SW 1271 (cell line): ENCODE results near the gene SH3GL2.

Experiments
- DNase-seq, 2 experiments: peaks; one replicate each; lab custom pipeline; 2025; lab: John Stamatoyannopoulos, UW

Gene SH3GL2

GRCh38 chr9:17611342-17611741, 32.5 kb downstream of the SH3GL2 start:
- no peak for DNase-seq

- DNase-seq = no peak
These were observed 33.1 kb downstream of the SH3GL2 start for GRCh38 chr9:17611917-17612316.

- DNase-seq = no peak
These were observed 34.9 kb downstream of the SH3GL2 start for GRCh38 chr9:17613758-17614157.

GRCh38 chr9:17614250-17614649, 35.4 kb downstream of the SH3GL2 start:
- DNase-seq = no peak

GRCh38 chr9:17614903-17615302, 36.0 kb downstream of the SH3GL2 start:
- no peak for DNase-seq

GRCh38 chr9:17622141-17622540, 43.3 kb downstream of the SH3GL2 start:
- DNase-seq = no peak

- no peak for DNase-seq
These were observed 43.9 kb downstream of the SH3GL2 start for GRCh38 chr9:17622749-17623148.

- DNase-seq = no peak
These were observed 45.1 kb downstream of the SH3GL2 start for GRCh38 chr9:17623965-17624364.

GRCh38 chr9:17624571-17624970, 45.7 kb downstream of the SH3GL2 start:
- no peak for DNase-seq

GRCh38 chr9:17625644-17626388, 47.0 kb downstream of the SH3GL2 start:
- no peak for DNase-seq

- no peak for DNase-seq
These were observed 48.8 kb downstream of the SH3GL2 start for GRCh38 chr9:17627641-17628040.

- no peak for DNase-seq
These were observed 49.8 kb downstream of the SH3GL2 start for GRCh38 chr9:17628624-17629023.

GRCh38 chr9:17630531-17630949, 51.7 kb downstream of the SH3GL2 start:
- no peak for DNase-seq

GRCh38 chr9:17631396-17631795, 52.5 kb downstream of the SH3GL2 start:
- DNase-seq = no peak

- DNase-seq = no peak
These were observed 54.1 kb downstream of the SH3GL2 start for GRCh38 chr9:17632994-17633393.

GRCh38 chr9:17635115-17635890, 56.4 kb downstream of the SH3GL2 start:
- no peak for DNase-seq

- DNase-seq = no peak
These were observed 57.5 kb downstream of the SH3GL2 start for GRCh38 chr9:17636349-17636748.

- no peak for DNase-seq
These were observed 58.0 kb downstream of the SH3GL2 start for GRCh38 chr9:17636821-17637220.

- DNase-seq = no peak
These were observed 58.4 kb downstream of the SH3GL2 start for GRCh38 chr9:17637229-17637628.

- DNase-seq = no peak
These were observed 69.7 kb downstream of the SH3GL2 start for GRCh38 chr9:17648516-17648915.

- no peak for DNase-seq
These were observed 72.9 kb downstream of the SH3GL2 start for GRCh38 chr9:17651725-17652124.

- DNase-seq = no peak
These were observed 75.1 kb downstream of the SH3GL2 start for GRCh38 chr9:17653947-17654465.

GRCh38 chr9:17656889-17657288, 78.0 kb downstream of the SH3GL2 start:
- no peak for DNase-seq
